Measurements from ENCODE around the gene TEN1.
A peak's percentile ranks its signal among the peaks of the same experiment; 100 is the strongest.

TEN1 gene

GRCh38 chr17:75979705-75980187 lies 706 bp downstream of the TEN1 start:
- no peak for DNase-seq

- no peak for DNase-seq
These were observed 1.4 kb downstream of the TEN1 start for GRCh38 chr17:75980188-75981018.

- no peak for DNase-seq
These were observed 2.1 kb downstream of the TEN1 start for GRCh38 chr17:75981019-75981615.

- DNase-seq: no peak
These were observed 4.6 kb downstream of the TEN1 start for GRCh38 chr17:75983501-75984181.

- no peak for DNase-seq
These were observed 6.9 kb downstream of the TEN1 start for GRCh38 chr17:75985986-75986385.

GRCh38 chr17:75987041-75987440 lies 8.0 kb downstream of the TEN1 start:
- no peak for DNase-seq

GRCh38 chr17:75991396-75991795 lies 12.4 kb downstream of the TEN1 start:
- no peak for DNase-seq

GRCh38 chr17:75994802-75995370 lies 15.8 kb downstream of the TEN1 start:
- no peak for DNase-seq

- DNase-seq: no peak
These were observed 16.4 kb downstream of the TEN1 start for GRCh38 chr17:75995385-75995925.

- DNase-seq: no peak
These were observed 17.9 kb downstream of the TEN1 start for GRCh38 chr17:75996665-75997590.

- DNase-seq: no peak
These were observed 19.3 kb downstream of the TEN1 start for GRCh38 chr17:75998327-75998795.

- DNase-seq: no peak
These were observed 21.1 kb downstream of the TEN1 start for GRCh38 chr17:76000016-76000754.

- DNase-seq: no peak
These were observed 21.9 kb downstream of the TEN1 start, which contains the start of gene CDK3 for GRCh38 chr17:76000755-76001521. Gene CDK3 (plus strand): TSS chr17:76000855. CDS start chr17:76001426, 571 bp downstream.

- no peak for DNase-seq
These were observed 23.1 kb downstream of the TEN1 start for GRCh38 chr17:76002100-76002499.

- no peak for DNase-seq
These were observed 24.9 kb downstream of the TEN1 start for GRCh38 chr17:76003915-76004314.

GRCh38 chr17:76004750-76005262 lies 25.8 kb downstream of the TEN1 start:
- no peak for DNase-seq

- DNase-seq: peak; percentile 90
These were observed 26.5 kb downstream of the TEN1 start for GRCh38 chr17:76005263-76006149.

- DNase-seq: no peak
These were observed 28.2 kb downstream of the TEN1 start for GRCh38 chr17:76007131-76007849.
